GM21619 (cell line): Measurements from ENCODE around the gene KCNF1.

Experiments used
- ATAC-seq: cut with Tn5 transposase; IDR thresholded peaks from one replicate; pipeline ENCODE4 v1.9.1; 2021; ENCODE audit not compliant: unreplicated experiment

KCNF1 gene

GRCh38 chr2:10961490-10961875 lies 49.7 kb downstream of the KCNF1 start:
- no peak for ATAC-seq

DNA sequence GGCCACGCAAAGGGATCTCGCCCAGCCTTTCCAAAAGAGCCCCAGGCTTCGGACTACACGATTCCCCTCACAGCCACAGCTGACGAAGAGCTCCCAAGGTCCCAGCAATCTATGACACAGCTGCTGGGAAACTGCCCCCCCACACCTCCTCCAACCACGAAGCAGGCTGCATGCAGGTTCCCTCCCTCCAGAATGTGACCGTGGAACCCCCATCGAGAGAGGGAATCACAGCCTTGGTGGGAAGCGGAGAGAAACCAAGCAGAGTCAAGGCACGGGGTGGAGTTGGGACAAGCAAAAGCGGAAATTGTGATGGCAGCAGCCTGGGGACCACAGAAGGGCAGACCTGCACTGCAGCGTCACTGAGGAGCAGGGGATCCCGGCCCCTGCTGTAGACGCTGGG lies 50.3 kb downstream of the KCNF1 start:
- no peak for ATAC-seq

- ATAC-seq: no peak
Observed at GRCh38 chr2:10963155-10963554, 51.4 kb downstream of the KCNF1 start.
